GM21526 (cell line): ENCODE measurements around the gene DENND1B.

Source experiments
- ATAC-seq: cut with Tn5 transposase; IDR thresholded peaks from one replicate; pipeline ENCODE4 v1.9.1; 2021; ENCODE audit warnings: moderate library complexity; ENCODE audit not compliant: unreplicated experiment, low FRiP score

DENND1B gene

GRCh38 chr1:197481101-197481500 is 294.2 kb downstream of the DENND1B start:
- ATAC-seq: no peak

GRCh38 chr1:197480446-197480845 is 294.8 kb downstream of the DENND1B start:
- ATAC-seq: no peak

GRCh38 chr1:197472141-197472540 is 303.1 kb downstream of the DENND1B start:
- no peak for ATAC-seq

- ATAC-seq: no peak
Measured at GRCh38 chr1:197471248-197471985, 303.9 kb downstream of the DENND1B start.

GRCh38 chr1:197470330-197470729 is 304.9 kb downstream of the DENND1B start:
- no peak for ATAC-seq

GRCh38 chr1:197469620-197470210 is 305.6 kb downstream of the DENND1B start:
- ATAC-seq: no peak

GRCh38 chr1:197468543-197469175 is 306.6 kb downstream of the DENND1B start:
- no peak for ATAC-seq

GRCh38 chr1:197467881-197468280 is 307.4 kb downstream of the DENND1B start:
- no peak for ATAC-seq

- ATAC-seq: no peak
Measured at GRCh38 chr1:197466813-197467212, 308.5 kb downstream of the DENND1B start.

GRCh38 chr1:197465528-197466327 is 309.6 kb downstream of the DENND1B start:
- ATAC-seq: no peak

GRCh38 chr1:197464044-197464443 is 311.2 kb downstream of the DENND1B start:
- no peak for ATAC-seq

- ATAC-seq: no peak
Measured at GRCh38 chr1:197463142-197463541, 312.1 kb downstream of the DENND1B start.

GRCh38 chr1:197462539-197462938 is 312.7 kb downstream of the DENND1B start:
- ATAC-seq: no peak
